ENCODE results near the gene RERG. TPM values are rescaled to one million over a fixed set of nuclear protein-coding genes. Genes with fewer than 3 reads are reported as not detected.

The RERG gene
- total RNA-seq, 4 donors from 2014 or later: 4.3 to 6.5 (median 5.8) TPM

DNA sequence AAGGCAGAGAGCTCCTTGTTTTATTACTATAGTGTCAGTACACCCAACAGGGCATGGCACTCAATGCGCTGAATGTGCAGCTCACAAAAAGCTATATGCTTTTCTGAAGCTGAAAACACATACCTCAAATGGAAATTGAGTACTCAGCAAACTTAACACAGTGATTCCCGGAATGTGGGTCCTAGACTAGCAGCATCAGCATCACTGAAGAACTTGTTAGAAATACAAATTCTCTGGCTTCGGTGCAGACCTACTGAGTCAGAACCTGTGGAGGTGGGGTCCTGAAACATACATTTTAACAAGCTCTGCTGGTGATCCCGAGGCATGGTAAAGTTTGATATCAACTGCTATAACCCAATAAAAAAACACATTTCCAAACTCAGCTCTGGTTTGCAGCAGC lies 14.9 kb downstream of the RERG start:
- ATAC-seq (no peak), DNase-seq (no peak)
- in situ Hi-C loops (cut with MboI; ENCODE audit: low sequenced_read_pairs in 4 of 4) (loop anchor here in 1 of 4 donors (5.0 kb wide), 1 partner anchor 54 kb away; no protein-coding TSS in a partner anchor), intact Hi-C loops (cut with DNase I; ENCODE audit: low total_unique reads) (no loop called here)
- no peak overlapping the region for H3K4me3 ChIP-seq
- TF ChIP-seq POLR2A (IDR thresholded peaks at IDR 0.05): no peak
- H3K4me1 ChIP-seq: peaks cover 8 to 26% of the 10 kb centered on the region in 2 donors
- no peaks in the 10 kb centered on the region for H3K27me3 ChIP-seq
- H3K36me3 ChIP-seq: no peaks in the 10 kb centered on the region
- no peaks in the 10 kb centered on the region for H3K9me3 ChIP-seq
- peak overlapping the region; percentile 63 to 68 (median 65) for H3K27ac ChIP-seq

DNA sequence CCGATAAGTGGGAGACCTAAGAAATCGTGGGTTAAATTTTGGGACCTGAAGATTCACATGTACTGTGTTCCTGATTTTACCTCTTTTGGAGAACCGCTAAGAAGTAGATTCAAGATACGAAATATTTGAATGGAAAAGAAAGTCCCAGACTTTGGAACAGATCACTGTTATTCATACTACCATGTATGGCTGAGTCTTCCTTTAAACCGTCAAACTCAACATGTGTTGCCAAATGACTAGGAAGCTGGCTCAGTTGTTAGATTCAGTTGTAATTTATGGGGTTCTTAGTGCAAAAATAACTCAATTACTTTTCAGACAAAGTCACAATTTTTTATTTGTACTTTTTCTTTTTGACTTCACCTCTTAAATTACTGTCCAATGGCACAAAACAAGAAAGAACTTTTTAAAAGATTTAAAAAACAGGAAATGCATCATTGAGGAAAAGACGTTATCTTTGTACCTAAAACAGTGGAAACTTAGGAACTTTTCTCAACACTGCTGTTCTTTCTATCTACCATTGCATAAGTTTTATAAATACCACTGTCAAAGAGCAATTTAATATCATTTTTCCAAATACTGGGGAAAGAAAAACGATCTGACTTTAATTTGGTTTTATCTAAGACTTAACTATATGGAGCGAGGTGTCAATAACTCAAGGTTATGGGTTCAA lies 15.7 kb downstream of the RERG start:
- intact Hi-C loops (cut with DNase I; ENCODE audit: low total_unique reads): no loop called here
- DNase-seq (no peak), ATAC-seq (peak; percentile 34 to 66)
- peak overlapping the region; percentile 63 to 68 (median 65) for H3K27ac ChIP-seq
- no peak overlapping the region for H3K4me3 ChIP-seq
- H3K27me3 ChIP-seq: no peaks in the 10 kb centered on the region
- TF ChIP-seq POLR2A (IDR thresholded peaks at IDR 0.05) (no peak), CTCF (IDR thresholded peaks at IDR 0.05 in 4 of 5, conservative IDR thresholded peaks at IDR 0.05 in 1 of 5) (no peak)
- in situ Hi-C loops (cut with MboI; ENCODE audit: low sequenced_read_pairs in 4 of 4): loop anchor here in 1 of 4 donors (5.0 kb wide), 1 partner anchor 53 kb away; no protein-coding TSS in a partner anchor
- H3K9me3 ChIP-seq: no peaks in the 10 kb centered on the region
- no peaks in the 10 kb centered on the region for H3K36me3 ChIP-seq
- peaks cover 8 to 26% of the 10 kb centered on the region in 2 donors for H3K4me1 ChIP-seq

DNA sequence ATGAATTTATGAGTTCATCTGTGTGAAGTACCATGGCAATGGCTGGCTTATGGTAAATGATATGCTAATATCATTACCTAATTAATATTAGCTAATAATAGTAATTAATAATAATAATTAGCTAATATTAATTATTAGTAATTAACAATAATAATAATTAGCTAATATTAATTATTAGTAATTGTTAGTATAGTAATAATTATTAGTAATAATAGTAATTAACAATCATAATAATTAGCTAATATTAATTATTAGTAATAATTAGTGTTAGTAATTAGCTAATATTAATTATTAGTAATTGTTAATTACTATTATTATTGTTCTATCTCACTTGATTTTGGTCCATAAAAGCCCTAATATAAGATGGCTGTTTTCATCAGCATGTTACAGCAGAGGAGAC lies 19.8 kb downstream of the RERG start:
- Histone ChIP-seq H3K27me3 (no peaks in the 10 kb centered on the region), H3K4me3 (no peak overlapping the region), H3K27ac (peak overlapping the region in 1 of 4 donors; percentile 21), H3K36me3 (no peaks in the 10 kb centered on the region), H3K9me3 (no peaks in the 10 kb centered on the region), H3K4me1 (peaks cover 0 to 3% of the 10 kb centered on the region in 2 donors)
- in situ Hi-C loops (cut with MboI; ENCODE audit: low sequenced_read_pairs in 4 of 4) (no loop called here), intact Hi-C loops (cut with DNase I; ENCODE audit: low total_unique reads) (no loop called here)
- ATAC-seq (no peak), DNase-seq (no peak)
- TF ChIP-seq CTCF (IDR thresholded peaks at IDR 0.05 in 4 of 5, conservative IDR thresholded peaks at IDR 0.05 in 1 of 5): no peak
- no peak for TF ChIP-seq POLR2A (IDR thresholded peaks at IDR 0.05)

DNA sequence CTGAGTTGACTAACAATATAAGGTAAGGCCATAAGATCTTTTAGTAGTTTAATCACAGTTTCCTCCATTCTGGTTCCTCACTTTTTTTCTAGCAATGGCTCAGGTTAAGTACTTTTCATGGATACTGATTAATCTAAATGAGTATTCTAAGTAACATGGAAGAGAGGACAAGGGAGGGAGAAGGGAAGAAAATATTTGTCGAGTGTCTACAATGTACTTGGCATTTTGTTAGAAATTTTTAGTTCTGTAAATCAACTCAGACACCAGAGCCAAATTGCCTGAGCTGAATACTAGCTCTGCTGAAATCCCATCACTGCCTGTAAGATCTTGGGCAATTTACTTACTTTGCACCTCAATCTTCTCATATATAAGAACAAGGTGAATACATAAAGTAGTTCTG lies 20.2 kb downstream of the RERG start:
- no peak for DNase-seq
- in situ Hi-C loops (cut with MboI; ENCODE audit: low sequenced_read_pairs in 4 of 4) (no loop called here), intact Hi-C loops (cut with DNase I; ENCODE audit: low total_unique reads) (no loop called here)
- Histone ChIP-seq H3K4me3 (no peak overlapping the region), H3K27me3 (no peaks in the 10 kb centered on the region), H3K4me1 (no peaks in the 10 kb centered on the region), H3K36me3 (no peaks in the 10 kb centered on the region), H3K9me3 (no peaks in the 10 kb centered on the region), H3K27ac (peak overlapping the region in 1 of 4 donors; percentile 21)
- ATAC-seq: no peak
- TF ChIP-seq CTCF (IDR thresholded peaks at IDR 0.05 in 4 of 5, conservative IDR thresholded peaks at IDR 0.05 in 1 of 5): no peak
- no peak for TF ChIP-seq POLR2A (IDR thresholded peaks at IDR 0.05)

DNA sequence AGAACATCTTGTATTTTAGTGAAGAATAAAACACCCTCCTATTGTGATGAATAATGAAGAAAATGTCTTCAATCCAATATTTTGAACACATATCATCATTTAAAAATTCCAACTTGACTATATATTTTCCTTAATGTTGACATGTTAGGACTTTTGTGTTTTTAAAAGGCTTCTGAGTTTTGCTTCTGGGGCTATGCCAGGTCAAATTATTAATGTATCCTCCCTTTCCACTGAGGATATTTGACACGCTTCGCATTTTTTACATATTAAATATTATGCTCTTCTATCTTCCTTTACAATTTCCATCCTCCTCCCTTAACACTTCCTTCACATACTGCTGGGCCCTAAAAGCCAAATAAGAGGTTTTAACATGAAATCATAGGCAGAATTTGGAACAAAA lies 20.6 kb downstream of the RERG start:
- in situ Hi-C loops (cut with MboI; ENCODE audit: low sequenced_read_pairs in 4 of 4): no loop called here
- Histone ChIP-seq H3K4me3 (no peak overlapping the region), H3K27me3 (no peaks in the 10 kb centered on the region), H3K36me3 (no peaks in the 10 kb centered on the region), H3K9me3 (no peaks in the 10 kb centered on the region), H3K27ac (peak overlapping the region in 1 of 4 donors; percentile 21), H3K4me1 (no peaks in the 10 kb centered on the region)
- TF ChIP-seq POLR2A (IDR thresholded peaks at IDR 0.05) (no peak), CTCF (IDR thresholded peaks at IDR 0.05 in 4 of 5, conservative IDR thresholded peaks at IDR 0.05 in 1 of 5) (no peak)
- DNase-seq (no peak), ATAC-seq (no peak)
- intact Hi-C loops (cut with DNase I; ENCODE audit: low total_unique reads): no loop called here

Measured in gastrocnemius medialis (tissue), 4 donors.